ENCODE measurements around the gene PSMC4. TPM values are rescaled to one million over a fixed set of nuclear protein-coding genes. Genes with fewer than 3 reads are reported as not detected.
"Not testable (repeated sequence)": the region's sequence is repeated elsewhere in the genome, so short reads cannot be mapped to it uniquely, and the experiment has no call there.

The PSMC4 gene
- total RNA-seq, 1 experiment from 2014 or later = 99.7 TPM

DNA sequence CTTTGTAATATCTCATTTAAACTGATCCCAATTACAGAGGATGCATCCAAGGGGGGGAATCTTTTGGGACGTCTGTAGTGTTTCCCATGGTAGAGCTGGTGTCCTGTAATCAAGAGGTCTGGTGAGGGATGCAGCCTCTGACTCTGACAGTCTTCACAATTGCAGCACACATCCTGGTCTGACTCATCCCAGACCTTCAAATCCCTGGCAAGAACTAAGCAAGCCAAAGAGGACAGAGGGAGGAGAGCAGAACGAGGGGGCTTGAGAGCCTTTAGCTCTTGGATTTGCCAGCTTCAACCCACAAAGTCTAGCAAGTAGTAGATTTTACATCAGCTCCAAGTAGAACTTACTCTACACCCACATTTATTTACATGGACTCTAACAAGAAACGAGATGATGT, 19.3 kb upstream of the PSMC4 start:
- Histone ChIP-seq H3K9me3 (ENCODE audit: low read length) (no peaks in the 10 kb centered on the region), H3K27me3 (ENCODE audit: low read length) (no peaks in the 10 kb centered on the region), H3K9ac (ENCODE audit: low read length) (no peak overlapping the region), H3K4me3 (ENCODE audit: low read length) (no peak overlapping the region), H3K79me2 (ENCODE audit: low read length) (no peaks in the 10 kb centered on the region), H4K20me1 (ENCODE audit: insufficient read depth, low read depth, low read length) (no peaks in the 10 kb centered on the region), H3K4me2 (ENCODE audit: low read depth, low read length, poor library complexity, severe bottlenecking) (no peak overlapping the region), H3K36me3 (ENCODE audit: insufficient read depth, low read length) (no peaks in the 10 kb centered on the region), H2AFZ (ENCODE audit: low read length) (no peak overlapping the region), H3K9me2 (replicated peaks; ENCODE audit: insufficient read depth, low read length) (no peaks in the 10 kb centered on the region), H3K4me1 (ENCODE audit: low read length) (peaks cover 13% of the 10 kb centered on the region), H3K27ac (ENCODE audit: low read length) (no peak overlapping the region)
- DNase-seq = no peak

DNA sequence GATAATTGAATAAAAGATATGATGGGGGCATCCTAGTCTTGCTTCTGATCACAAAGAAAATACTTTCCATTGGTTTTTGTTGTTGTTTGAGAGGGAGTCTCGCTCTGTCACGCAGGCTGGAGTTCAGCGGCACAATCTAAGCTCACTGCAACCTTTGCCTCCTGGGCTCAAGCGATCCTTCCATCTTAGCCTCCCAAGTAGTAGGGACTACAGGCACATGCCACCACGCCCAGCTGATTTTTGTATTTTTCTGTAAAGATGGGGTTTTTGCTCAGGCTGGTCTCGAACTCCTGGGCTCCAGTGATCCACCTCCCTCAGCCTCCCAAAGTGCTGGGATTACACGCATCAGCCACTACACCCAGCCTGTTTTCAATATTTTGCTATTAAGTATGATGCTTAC, 17.1 kb upstream of the PSMC4 start:
- Histone ChIP-seq H3K79me2 (ENCODE audit: low read length) (no peaks in the 10 kb centered on the region), H3K27ac (ENCODE audit: low read length) (no peak overlapping the region), H3K4me1 (ENCODE audit: low read length) (peaks cover 13% of the 10 kb centered on the region), H3K4me2 (ENCODE audit: low read depth, low read length, poor library complexity, severe bottlenecking) (peak overlapping the region; percentile 44), H2AFZ (ENCODE audit: low read length) (no peak overlapping the region), H3K36me3 (ENCODE audit: insufficient read depth, low read length) (no peaks in the 10 kb centered on the region), H3K9me2 (replicated peaks; ENCODE audit: insufficient read depth, low read length) (no peaks in the 10 kb centered on the region), H4K20me1 (ENCODE audit: insufficient read depth, low read depth, low read length) (no peaks in the 10 kb centered on the region), H3K27me3 (ENCODE audit: low read length) (no peaks in the 10 kb centered on the region), H3K9me3 (ENCODE audit: low read length) (no peaks in the 10 kb centered on the region), H3K4me3 (ENCODE audit: low read length) (no peak overlapping the region), H3K9ac (ENCODE audit: low read length) (no peak overlapping the region)
- no peak for DNase-seq

DNA sequence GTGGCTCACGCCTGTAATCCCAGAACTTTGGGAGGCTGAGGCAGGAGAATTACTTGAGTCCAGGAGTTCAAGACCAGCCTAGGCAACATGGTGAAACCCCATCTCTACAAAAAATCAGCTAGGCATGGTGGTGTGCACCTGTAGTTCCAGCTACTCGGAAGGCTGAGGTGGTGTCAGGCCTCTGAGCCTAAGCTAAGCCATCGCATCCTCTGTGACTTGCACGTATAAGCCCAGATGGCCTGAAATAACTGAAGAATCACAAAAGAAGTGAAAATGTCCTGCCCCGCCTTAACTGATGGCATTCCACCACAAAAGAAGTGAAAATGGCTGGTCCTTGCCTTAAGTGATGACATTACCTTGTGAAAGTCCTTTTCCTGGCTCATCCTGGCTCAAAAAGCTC, 13.1 kb upstream of the PSMC4 start:
- H3K9ac ChIP-seq (ENCODE audit: low read length); H3K36me3 ChIP-seq (ENCODE audit: insufficient read depth, low read length); H3K4me2 ChIP-seq (ENCODE audit: low read depth, low read length, poor library complexity, severe bottlenecking); H3K27ac ChIP-seq (ENCODE audit: low read length); H3K4me3 ChIP-seq (ENCODE audit: low read length); H4K20me1 ChIP-seq (ENCODE audit: insufficient read depth, low read depth, low read length); H3K9me2 ChIP-seq (replicated peaks; ENCODE audit: insufficient read depth, low read length); H3K9me3 ChIP-seq (ENCODE audit: low read length); H3K27me3 ChIP-seq (ENCODE audit: low read length); DNase-seq; H2AFZ ChIP-seq (ENCODE audit: low read length); H3K79me2 ChIP-seq (ENCODE audit: low read length): not testable (repeated sequence)
- H3K4me1 ChIP-seq (ENCODE audit: low read length) = peaks cover 21% of the 10 kb centered on the region

DNA sequence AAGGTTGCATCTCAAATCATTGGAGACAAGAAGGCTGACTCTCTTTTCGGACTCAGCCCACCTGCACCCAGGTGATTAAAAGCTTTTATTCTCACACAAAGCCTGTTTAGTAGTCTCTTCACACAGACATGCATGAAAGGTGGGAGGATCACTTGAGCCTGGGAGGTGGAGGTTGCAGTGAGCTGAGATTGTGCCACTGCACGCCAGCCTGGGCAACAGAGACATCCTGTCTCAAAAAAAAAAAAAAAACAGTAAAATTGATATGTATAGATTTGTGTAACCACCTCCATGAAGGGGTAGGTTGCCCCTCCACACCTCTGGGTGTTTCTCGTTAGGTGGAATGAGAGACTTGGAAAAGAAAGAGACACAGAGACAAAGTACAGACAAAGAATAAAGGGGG, 12.0 kb upstream of the PSMC4 start:
- H3K9ac ChIP-seq (ENCODE audit: low read length); H3K79me2 ChIP-seq (ENCODE audit: low read length); H3K4me3 ChIP-seq (ENCODE audit: low read length); H2AFZ ChIP-seq (ENCODE audit: low read length); H3K9me3 ChIP-seq (ENCODE audit: low read length); H3K27ac ChIP-seq (ENCODE audit: low read length); H3K9me2 ChIP-seq (replicated peaks; ENCODE audit: insufficient read depth, low read length); DNase-seq; H3K4me2 ChIP-seq (ENCODE audit: low read depth, low read length, poor library complexity, severe bottlenecking); H3K36me3 ChIP-seq (ENCODE audit: insufficient read depth, low read length); H3K27me3 ChIP-seq (ENCODE audit: low read length); H4K20me1 ChIP-seq (ENCODE audit: insufficient read depth, low read depth, low read length): not testable (repeated sequence)
- H3K4me1 ChIP-seq (ENCODE audit: low read length) = peaks cover 11% of the 10 kb centered on the region

DNA sequence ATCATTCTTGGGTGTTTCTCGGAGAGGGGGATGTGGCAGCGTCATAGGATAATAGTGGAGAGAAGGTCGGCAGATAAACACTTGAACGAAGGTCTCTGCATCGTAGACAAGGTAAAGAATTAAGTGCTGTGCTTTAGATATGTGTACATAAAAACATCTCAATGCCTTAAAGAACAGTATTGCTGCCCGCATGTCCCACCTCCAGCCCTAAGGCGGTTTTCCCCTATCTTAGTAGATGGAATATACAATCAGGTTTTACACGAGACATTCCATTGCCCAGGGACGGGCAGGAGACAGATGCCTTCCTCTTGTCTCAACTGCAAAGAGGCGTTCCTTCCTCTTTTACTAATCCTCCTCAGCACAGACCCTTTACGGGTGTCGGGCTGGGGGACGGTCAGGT, 11.6 kb upstream of the PSMC4 start:
- not testable (repeated sequence) for H3K79me2 ChIP-seq (ENCODE audit: low read length); H2AFZ ChIP-seq (ENCODE audit: low read length); H3K27ac ChIP-seq (ENCODE audit: low read length); H3K9me3 ChIP-seq (ENCODE audit: low read length); H3K9me2 ChIP-seq (replicated peaks; ENCODE audit: insufficient read depth, low read length); H3K9ac ChIP-seq (ENCODE audit: low read length); H3K4me3 ChIP-seq (ENCODE audit: low read length); H3K36me3 ChIP-seq (ENCODE audit: insufficient read depth, low read length); H4K20me1 ChIP-seq (ENCODE audit: insufficient read depth, low read depth, low read length); H3K4me1 ChIP-seq (ENCODE audit: low read length); H3K27me3 ChIP-seq (ENCODE audit: low read length); H3K4me2 ChIP-seq (ENCODE audit: low read depth, low read length, poor library complexity, severe bottlenecking); DNase-seq

DNA sequence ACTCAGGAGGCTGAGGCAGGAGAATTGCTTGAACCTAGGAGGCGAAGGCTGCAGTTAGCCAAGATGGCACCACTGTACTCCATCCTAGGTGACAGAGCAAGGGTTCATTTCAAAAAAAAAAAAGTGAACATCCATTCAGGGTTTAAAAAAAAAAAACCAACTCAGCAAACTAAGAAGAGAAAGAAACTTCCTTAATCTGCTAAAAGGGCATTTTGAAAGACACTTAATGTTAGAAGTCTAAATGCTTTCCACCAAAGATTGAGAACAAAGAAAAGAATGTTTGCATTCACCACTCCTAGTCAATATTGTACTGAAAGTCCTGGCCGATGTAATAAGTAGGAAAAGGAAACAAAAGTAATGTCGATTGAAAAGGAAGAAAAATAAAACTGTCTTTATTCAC, 7.1 kb upstream of the PSMC4 start:
- Histone ChIP-seq H3K9me2 (replicated peaks; ENCODE audit: insufficient read depth, low read length) (no peaks in the 10 kb centered on the region), H2AFZ (ENCODE audit: low read length) (no peak overlapping the region), H3K4me1 (ENCODE audit: low read length) (peaks cover 7% of the 10 kb centered on the region), H3K9ac (ENCODE audit: low read length) (no peak overlapping the region), H4K20me1 (ENCODE audit: insufficient read depth, low read depth, low read length) (no peaks in the 10 kb centered on the region), H3K27ac (ENCODE audit: low read length) (no peak overlapping the region), H3K4me2 (ENCODE audit: low read depth, low read length, poor library complexity, severe bottlenecking) (no peak overlapping the region), H3K79me2 (ENCODE audit: low read length) (no peaks in the 10 kb centered on the region), H3K36me3 (ENCODE audit: insufficient read depth, low read length) (no peaks in the 10 kb centered on the region), H3K4me3 (ENCODE audit: low read length) (no peak overlapping the region), H3K9me3 (ENCODE audit: low read length) (no peaks in the 10 kb centered on the region), H3K27me3 (ENCODE audit: low read length) (no peaks in the 10 kb centered on the region)
- no peak for DNase-seq

DNA sequence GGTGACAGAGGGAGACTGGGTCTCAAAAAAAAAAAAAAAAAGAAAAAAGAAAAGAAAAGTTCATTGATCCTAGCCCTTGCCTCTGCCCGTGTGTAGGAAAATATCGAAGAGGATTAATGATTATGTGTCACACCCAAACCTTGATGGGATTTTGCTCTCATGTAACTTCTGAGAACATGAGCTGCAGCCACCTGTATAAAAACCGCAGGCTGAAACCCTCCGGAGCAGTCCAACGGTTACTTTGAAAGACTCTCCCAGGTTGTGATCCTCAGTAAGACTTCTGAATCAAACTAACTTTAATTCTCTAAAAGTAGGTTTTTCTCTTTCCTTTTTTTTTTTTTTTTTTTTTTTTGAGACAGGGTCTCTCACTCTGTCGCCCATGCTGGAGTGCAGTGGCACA, 4.3 kb upstream of the PSMC4 start:
- no peak overlapping the region for H2AFZ ChIP-seq (ENCODE audit: low read length)
- no peaks in the 10 kb centered on the region for H4K20me1 ChIP-seq (ENCODE audit: insufficient read depth, low read depth, low read length)
- H3K27ac ChIP-seq (ENCODE audit: low read length) = no peak overlapping the region
- no peak overlapping the region for H3K4me2 ChIP-seq (ENCODE audit: low read depth, low read length, poor library complexity, severe bottlenecking)
- no peaks in the 10 kb centered on the region for H3K27me3 ChIP-seq (ENCODE audit: low read length)
- H3K9ac ChIP-seq (ENCODE audit: low read length) = no peak overlapping the region
- H3K4me1 ChIP-seq (ENCODE audit: low read length) = peaks cover 12% of the 10 kb centered on the region
- DNase-seq = no peak
- H3K36me3 ChIP-seq (ENCODE audit: insufficient read depth, low read length) = no peaks in the 10 kb centered on the region
- peaks cover 15% of the 10 kb centered on the region for H3K79me2 ChIP-seq (ENCODE audit: low read length)
- no peaks in the 10 kb centered on the region for H3K9me2 ChIP-seq (replicated peaks; ENCODE audit: insufficient read depth, low read length)
- H3K9me3 ChIP-seq (ENCODE audit: low read length) = no peaks in the 10 kb centered on the region
- no peak overlapping the region for H3K4me3 ChIP-seq (ENCODE audit: low read length)

DNA sequence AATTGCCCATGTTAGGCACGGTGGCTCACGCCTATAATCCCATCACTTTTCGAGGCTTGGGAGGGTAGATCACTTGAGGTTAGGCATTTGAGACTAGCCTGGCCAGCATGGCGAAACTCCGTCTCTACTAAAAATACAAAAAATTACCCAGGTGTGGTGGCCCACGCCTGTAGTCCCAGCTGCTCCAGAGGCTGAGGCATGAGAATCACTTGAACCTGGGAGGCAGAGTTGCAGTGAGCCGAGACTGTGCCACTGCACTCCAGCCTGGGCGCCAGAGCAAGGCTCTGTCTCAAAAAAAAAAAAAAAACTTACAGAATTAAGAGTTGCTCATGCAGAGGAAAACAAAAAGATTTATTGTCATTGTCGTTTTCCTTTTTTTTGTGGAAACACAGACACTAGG, 3.4 kb upstream of the PSMC4 start:
- H3K27ac ChIP-seq (ENCODE audit: low read length) = no peak overlapping the region
- no peak for DNase-seq
- no peaks in the 10 kb centered on the region for H4K20me1 ChIP-seq (ENCODE audit: insufficient read depth, low read depth, low read length)
- no peak overlapping the region for H3K9ac ChIP-seq (ENCODE audit: low read length)
- H3K4me3 ChIP-seq (ENCODE audit: low read length) = no peak overlapping the region
- peaks cover 19% of the 10 kb centered on the region for H3K4me1 ChIP-seq (ENCODE audit: low read length)
- H3K36me3 ChIP-seq (ENCODE audit: insufficient read depth, low read length) = peaks cover 3% of the 10 kb centered on the region; the same call in 1 of the 2 replicates
- peaks cover 24% of the 10 kb centered on the region for H3K79me2 ChIP-seq (ENCODE audit: low read length)
- no peaks in the 10 kb centered on the region for H3K9me3 ChIP-seq (ENCODE audit: low read length)
- no peak overlapping the region for H2AFZ ChIP-seq (ENCODE audit: low read length)
- H3K27me3 ChIP-seq (ENCODE audit: low read length) = no peaks in the 10 kb centered on the region
- no peak overlapping the region for H3K4me2 ChIP-seq (ENCODE audit: low read depth, low read length, poor library complexity, severe bottlenecking)
- H3K9me2 ChIP-seq (replicated peaks; ENCODE audit: insufficient read depth, low read length) = no peaks in the 10 kb centered on the region

DNA sequence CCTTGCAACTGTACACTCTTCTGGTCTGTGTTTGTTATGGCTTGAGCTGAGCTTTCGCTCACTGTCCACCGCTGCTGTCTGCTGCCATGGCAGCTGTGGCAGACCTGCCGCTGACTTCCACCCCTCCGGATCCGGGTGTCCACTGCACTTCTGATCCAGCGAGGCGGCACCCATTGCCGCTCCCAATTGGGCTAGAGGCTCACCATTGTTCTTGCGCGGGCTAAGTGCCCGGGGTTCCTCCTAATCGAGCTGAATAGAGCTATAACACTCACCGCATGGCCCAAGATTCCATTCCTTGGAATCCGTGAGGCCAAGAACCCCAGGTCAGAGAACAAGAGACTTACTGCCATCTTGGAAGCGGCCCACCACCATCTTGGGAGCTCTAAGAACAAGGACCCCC, 2.2 kb upstream of the PSMC4 start:
- Histone ChIP-seq H3K9me3 (ENCODE audit: low read length) (no peaks in the 10 kb centered on the region), H3K27ac (ENCODE audit: low read length) (no peak overlapping the region), H3K27me3 (ENCODE audit: low read length) (no peaks in the 10 kb centered on the region), H3K36me3 (ENCODE audit: insufficient read depth, low read length) (peaks cover 7% of the 10 kb centered on the region), H3K9me2 (replicated peaks; ENCODE audit: insufficient read depth, low read length) (no peaks in the 10 kb centered on the region), H2AFZ (ENCODE audit: low read length) (no peak overlapping the region), H3K4me2 (ENCODE audit: low read depth, low read length, poor library complexity, severe bottlenecking) (no peak overlapping the region), H3K4me3 (ENCODE audit: low read length) (no peak overlapping the region), H4K20me1 (ENCODE audit: insufficient read depth, low read depth, low read length) (no peaks in the 10 kb centered on the region), H3K79me2 (ENCODE audit: low read length) (peaks cover 33% of the 10 kb centered on the region), H3K4me1 (ENCODE audit: low read length) (peaks cover 19% of the 10 kb centered on the region), H3K9ac (ENCODE audit: low read length) (no peak overlapping the region)
- DNase-seq = no peak
